ENCODE measurements around the gene TMEM129.
A peak's percentile ranks its signal among the peaks of the same experiment; 100 is the strongest.

The TMEM129 gene

GRCh38 chr4:1721003-1721665 is at the start of gene TMEM129, which contains the start of gene TACC3:
Gene TMEM129 (minus strand): TSS chr4:1721323. CDS start chr4:1720837, 486 bp downstream.
Gene TACC3 (plus strand): TSS chr4:1721521. CDS start chr4:1723422, 1,901 bp downstream.
- peak; percentile 96 for DNase-seq

- no peak for DNase-seq
Measured at GRCh38 chr4:1770791-1771231, 49.7 kb upstream of the TMEM129 start.

- DNase-seq: peak; percentile 83
Measured at GRCh38 chr4:1770245-1770644, 49.1 kb upstream of the TMEM129 start.

GRCh38 chr4:1769692-1770091 is 48.6 kb upstream of the TMEM129 start:
- DNase-seq: no peak

- DNase-seq: no peak
Measured at GRCh38 chr4:1768367-1769034, 47.4 kb upstream of the TMEM129 start.

- peak; percentile 68 for DNase-seq
Measured at GRCh38 chr4:1767770-1768366, 46.7 kb upstream of the TMEM129 start.

GRCh38 chr4:1767061-1767769 is 46.1 kb upstream of the TMEM129 start:
- peak; percentile 79 for DNase-seq

GRCh38 chr4:1766106-1767060 is 45.3 kb upstream of the TMEM129 start:
- DNase-seq: peak; percentile 58

GRCh38 chr4:1765409-1766072 is 44.4 kb upstream of the TMEM129 start:
- DNase-seq: no peak

GRCh38 chr4:1764670-1765069 is 43.5 kb upstream of the TMEM129 start:
- DNase-seq: no peak

GRCh38 chr4:1763550-1764080 is 42.5 kb upstream of the TMEM129 start:
- DNase-seq: peak; percentile 67

- DNase-seq: no peak
Measured at GRCh38 chr4:1763070-1763549, 42.0 kb upstream of the TMEM129 start.

GRCh38 chr4:1762264-1763010 is 41.3 kb upstream of the TMEM129 start:
- DNase-seq: no peak

- no peak for DNase-seq
Measured at GRCh38 chr4:1761130-1761689, 40.1 kb upstream of the TMEM129 start.

- DNase-seq: peak; percentile 70
Measured at GRCh38 chr4:1760521-1761071, 39.5 kb upstream of the TMEM129 start.

GRCh38 chr4:1759818-1760223 is 38.7 kb upstream of the TMEM129 start:
- DNase-seq: no peak

GRCh38 chr4:1759170-1759817 is 38.2 kb upstream of the TMEM129 start:
- no peak for DNase-seq

GRCh38 chr4:1758306-1759121 is 37.4 kb upstream of the TMEM129 start:
- DNase-seq: no peak
